SW 1271 (cell line): ENCODE measurements around the gene EPAS1.

Experiments used
- DNase-seq, 2 experiments: peaks; one replicate each; lab custom pipeline; 2025; lab: John Stamatoyannopoulos, UW

EPAS1 gene

DNA sequence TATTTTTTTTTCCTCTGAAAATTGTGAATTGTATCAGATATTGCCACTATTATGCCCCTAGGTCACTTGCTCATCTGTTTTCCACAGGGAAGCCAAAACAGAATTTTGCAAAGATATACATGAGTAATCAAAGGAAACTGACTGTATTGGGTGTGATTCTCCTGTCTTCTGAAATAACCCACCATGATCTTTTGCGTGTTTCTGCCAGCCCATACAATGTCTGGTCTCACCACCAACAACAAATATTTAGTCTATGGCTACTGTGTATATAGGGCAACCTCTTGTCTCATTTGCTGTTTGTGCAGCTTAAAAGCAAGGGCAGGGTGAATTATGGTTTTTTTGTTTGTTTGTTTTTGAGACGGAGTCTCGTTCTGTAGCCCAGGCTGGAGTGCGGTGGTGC lies 26.5 kb downstream of the EPAS1 start:
- DNase-seq = no peak

DNA sequence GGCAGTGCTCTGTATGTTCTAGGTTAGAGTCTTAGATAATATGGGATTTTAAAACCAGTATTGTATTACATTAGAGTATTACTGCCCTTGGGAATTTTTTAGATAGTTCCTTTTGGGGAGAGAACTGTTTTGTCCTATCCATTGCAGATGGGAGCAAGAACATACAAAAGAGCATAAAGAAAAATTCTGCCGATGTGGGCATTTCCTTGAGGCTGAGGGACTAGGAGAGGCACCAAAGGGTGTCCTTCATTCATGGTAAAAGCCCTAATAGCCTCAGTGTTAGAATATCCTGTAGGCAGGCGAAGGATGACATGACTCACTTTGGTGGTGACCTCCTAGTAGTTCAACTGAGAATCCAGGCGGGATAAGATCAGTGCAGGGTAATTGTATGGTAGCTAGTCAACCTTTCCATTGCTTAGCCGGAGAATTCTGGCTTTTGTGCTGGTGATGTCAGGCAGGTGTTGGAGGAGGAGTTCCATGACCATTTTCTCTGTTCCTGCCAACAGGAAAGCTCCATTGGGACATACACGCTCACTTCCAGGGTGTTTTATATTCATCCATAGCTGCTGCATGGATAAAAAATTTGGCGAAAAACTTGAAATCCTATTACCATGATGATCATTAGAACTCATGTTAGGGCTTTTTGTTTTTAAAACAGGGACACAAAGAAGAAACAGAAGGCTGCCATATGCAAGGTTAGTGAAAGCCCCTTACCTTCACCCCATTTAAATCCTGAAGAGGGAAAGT lies 28.1 kb downstream of the EPAS1 start:
- DNase-seq = no peak

DNA sequence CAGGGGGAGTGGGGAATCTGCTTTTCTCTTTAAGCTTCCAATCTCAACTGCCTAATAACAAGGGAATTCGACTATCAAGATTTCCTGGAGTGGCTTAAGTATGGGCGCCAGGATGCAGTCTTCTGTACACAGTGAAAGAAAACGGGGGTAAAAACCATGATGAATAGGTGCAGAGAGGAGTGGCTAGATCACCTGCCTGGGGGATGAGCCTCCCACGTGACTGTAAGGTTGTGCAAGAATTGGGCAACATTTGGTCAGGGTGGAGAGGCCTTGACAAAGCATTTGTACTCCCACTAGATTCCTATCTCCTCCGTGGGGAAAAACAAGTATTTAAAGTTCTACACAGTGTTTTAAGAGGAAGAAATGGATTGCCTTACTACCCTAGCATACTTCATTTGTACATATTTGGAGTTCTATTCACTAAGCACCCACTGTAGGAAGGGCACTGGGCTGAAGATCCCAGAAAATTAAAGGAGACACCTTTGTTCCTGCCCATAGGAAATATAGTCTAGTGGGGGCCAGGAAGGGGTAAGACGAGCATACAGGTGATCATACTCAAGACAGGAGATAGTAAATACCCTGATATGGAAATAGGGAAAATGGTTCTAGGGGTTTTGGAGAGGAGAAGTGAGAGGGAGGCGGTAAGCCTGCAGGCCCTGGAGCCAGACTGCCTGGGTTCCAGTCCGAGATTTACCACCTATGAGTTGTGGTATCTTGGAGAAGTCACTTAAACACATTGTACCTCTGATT lies 29.2 kb downstream of the EPAS1 start:
- DNase-seq = no peak

DNA sequence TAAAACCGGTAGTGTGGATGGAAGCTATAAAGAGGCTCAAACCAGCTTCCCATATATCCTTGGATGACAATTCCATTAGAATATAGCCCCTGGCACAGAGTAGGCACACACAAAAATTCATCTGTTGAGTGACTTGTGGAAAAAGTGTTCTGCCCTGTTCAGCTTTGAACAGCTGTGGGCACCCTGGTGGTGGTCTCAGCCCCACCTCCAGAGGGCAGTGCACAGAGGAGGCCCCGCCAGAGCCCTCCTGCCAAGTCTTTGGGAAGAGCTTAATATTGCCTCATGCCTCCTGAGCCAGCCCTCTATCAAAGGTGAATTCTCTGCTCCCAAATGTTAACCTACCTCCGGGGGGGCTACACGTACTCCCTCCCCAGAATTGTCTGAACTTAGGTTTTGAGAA lies 30.4 kb downstream of the EPAS1 start:
- no peak for DNase-seq

DNA sequence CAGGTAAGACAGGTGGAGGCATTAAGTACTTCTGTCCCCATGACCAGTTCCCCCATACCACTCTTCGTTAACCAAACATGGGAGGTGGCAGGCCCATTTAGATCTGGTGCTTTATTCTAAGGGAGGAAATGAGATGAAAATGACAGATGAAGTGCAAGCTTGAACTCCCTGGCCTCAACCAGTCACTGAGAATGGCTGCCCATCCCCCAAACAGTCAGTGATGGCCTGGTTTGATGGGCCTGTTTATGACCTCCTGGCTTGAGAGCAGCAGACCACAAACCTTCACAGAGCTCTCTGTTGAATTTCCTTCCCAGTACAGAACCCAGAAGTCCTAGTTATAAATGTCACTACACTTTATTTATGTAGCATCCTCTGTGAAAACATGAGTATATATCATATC lies 31.1 kb downstream of the EPAS1 start:
- DNase-seq = no peak

DNA sequence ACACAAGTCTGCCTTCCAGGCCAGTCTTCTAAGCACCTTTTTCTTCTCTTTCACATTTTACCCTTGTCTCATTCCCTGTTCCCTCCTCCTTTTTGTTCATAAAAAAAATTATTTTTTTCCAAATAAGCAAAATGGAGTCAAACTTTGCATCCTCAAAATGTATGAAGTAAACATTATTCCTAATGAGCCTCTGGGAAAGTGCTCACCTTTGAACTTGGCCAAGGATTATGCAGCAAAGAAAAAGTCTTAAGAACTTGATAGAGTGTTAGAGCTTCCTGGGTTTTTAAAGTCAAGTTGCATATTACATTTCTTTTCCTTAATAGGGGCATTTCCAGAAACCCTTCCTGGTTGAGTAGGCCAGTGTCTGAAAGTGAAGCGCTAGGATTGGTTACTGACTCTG lies 31.6 kb downstream of the EPAS1 start:
- DNase-seq = no peak

DNA sequence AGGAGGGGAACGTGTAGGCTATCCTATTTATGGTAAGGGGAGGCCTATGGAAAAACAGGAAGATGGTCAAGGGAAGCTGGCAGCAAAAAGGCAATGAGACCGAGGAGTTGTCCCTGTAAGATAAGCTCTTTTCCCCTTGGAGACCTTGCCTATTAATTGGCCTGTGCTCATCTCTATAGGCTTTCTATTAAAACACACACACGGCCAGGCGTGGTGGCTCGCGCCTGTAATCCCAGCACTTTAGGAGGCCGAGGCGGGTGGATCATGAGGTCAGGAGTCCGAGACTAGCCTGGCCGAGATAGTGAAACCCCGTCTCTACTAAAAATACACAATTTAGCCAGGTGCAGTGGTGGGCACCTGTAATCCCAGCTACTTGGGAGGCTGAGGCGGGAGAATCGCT lies 32.1 kb downstream of the EPAS1 start:
- no peak for DNase-seq

DNA sequence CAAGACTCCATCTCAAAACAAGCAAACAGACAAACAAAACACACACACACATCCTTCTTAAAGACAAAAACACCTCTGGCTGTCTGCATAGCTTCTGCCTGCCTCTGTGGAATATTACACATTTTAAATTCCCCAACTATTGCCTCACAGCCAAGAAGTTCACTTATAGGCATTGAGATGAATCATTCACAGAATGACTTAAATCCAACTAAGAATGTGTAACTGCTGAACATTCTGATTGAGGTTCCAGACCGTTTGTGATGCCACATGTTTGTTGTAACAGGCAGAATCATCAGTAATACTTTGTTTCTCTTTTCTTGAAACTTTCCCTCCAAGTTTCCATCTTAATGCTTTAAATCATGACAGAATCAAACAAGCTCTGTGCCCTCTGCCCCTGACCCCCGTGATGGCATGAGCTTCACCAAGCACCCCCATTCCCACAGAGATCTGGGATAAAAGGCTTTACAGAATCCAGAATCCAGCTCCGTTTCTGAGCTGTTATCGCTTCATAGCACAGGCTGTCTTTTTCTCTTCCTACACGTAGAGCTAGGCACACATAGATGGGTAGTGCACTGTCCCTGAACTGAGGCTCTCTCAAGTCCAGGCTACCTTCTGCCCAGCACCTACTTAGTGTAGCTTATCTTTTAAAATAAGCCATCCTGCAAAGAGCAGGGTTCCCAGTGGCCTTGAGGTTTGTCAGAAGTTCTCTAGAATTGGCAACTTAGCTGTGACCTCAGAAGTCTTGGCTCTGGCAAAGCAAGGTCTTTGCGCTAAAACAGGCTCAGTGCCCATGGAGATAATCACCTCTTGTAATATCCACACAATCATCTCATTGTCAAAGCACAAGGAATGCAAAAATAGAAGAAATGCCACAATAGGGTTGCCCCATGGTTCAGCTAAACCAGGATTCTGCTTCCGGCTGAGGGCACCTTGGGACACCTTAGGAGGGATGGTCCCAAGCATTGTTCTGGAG lies 32.9 kb downstream of the EPAS1 start:
- peak in 1 of 2 experiments; percentile 71 for DNase-seq

DNA sequence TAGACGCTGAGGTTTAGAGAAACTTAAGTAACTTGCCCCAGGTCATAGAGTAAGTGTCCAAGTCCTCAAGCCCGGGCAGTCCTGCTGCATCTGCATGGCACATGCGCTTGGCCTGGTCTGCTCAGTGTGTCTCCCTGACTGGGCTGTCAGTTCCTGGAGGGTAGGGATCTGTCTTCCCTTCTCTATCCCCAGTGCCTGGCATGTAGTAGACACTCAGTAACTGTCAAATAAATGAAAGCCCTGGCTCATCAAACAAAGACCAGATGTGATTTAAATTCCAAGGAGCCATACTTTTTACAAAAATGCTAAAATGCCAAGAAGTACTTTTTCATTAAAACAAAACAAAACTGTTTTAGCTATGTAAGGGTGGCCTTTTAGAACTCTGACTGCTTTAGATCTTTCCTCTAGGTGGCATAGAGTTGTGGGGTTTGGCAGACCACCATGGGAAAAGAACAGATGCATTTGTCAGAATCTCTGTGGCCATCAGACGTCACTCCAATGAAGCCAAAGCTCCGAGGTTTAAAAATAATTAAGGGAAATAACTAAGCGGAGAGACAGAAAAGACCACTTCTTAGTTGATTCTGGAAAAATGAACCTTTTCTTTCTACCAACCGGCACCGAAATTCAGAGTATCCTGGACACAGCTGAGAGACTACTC lies 34.0 kb downstream of the EPAS1 start:
- DNase-seq = no peak

DNA sequence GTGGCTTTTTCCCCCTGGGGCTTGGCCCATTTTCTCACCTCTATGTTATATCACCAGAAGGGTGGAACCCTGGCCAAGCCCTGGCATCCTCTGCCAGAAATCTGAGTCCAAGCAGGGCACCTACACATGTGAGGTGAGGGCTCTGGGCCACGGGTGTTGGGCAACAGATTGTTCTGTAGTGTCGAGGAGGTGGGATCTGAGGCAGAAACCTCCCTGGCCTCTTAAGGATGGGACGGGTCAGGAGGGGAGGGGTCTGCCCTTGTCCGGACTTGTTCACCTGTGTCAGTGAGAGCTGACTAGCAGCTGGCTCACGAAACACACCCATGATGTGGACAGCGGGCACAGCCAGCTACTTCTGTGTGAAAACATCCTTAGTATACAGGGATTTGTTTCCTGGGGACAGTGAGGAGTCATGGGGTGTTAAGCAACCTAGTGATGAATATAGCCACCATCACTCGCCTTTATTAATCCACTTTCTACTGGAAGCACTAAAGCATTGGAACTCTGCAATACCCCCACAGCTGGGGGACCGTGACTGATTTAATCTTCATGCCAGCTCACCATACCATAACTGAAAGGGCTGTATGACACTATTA lies 35.6 kb downstream of the EPAS1 start:
- DNase-seq = no peak

DNA sequence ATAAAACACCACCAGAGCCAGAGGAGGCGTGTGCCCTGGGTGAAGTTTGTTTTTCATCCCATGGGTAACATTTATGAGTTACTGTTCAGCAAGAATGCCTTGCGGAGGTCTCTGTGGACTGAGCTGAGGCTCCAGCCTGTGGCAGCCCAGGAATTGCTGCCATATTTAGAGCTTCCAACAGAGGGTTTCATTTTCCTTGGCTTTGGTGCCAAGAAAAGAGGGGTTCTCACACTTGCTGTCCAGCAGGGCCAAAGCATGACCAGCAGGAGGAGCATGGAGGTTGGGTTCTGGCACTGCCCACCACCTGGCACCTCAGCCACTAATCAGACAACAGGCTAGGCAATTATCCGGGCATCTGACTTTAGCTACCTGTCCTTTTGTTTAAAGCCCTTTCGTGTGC lies 36.7 kb downstream of the EPAS1 start:
- peak in 1 of 2 experiments; percentile 33 for DNase-seq

DNA sequence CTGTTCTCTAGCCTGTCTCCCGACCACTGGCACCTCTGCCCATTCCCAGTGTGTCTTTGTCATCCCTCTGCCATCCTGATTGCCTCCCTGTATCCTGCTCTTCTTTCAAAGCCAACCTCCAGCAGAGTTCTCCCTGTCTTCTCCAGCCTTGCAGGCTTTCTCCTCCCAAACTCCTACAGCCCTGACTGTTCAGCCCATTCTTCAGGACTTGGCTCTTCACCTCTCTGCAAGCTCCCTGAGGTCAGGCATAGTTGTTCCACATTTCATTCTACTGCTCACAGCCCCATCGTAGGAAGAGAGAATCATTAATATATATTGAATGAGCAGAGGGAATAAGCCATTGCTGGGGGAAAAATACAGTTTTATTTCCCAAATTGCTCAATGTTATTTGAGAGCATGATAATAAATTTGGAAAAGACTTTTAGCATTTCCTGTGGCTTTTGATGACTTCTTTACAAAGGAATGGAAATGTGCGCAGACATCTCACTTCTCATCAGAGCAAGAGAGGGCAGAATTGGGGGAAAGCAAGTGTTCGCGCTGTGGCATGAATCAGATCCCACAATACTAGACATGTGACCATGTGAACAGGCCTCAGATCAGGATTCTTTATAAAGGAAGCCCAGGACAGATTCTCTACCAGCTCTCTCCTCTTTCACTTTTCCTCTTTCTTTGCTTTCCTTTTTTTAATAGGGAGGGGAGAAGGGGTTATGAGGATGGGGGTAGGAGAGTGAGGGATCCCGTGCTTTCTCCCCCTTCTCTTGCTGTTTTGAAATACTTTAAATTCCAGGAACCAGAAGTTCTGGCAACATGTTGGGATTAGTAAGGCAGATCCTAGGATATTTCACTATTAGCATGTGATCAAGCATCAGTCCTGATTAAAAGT lies 37.4 kb downstream of the EPAS1 start:
- DNase-seq = no peak

DNA sequence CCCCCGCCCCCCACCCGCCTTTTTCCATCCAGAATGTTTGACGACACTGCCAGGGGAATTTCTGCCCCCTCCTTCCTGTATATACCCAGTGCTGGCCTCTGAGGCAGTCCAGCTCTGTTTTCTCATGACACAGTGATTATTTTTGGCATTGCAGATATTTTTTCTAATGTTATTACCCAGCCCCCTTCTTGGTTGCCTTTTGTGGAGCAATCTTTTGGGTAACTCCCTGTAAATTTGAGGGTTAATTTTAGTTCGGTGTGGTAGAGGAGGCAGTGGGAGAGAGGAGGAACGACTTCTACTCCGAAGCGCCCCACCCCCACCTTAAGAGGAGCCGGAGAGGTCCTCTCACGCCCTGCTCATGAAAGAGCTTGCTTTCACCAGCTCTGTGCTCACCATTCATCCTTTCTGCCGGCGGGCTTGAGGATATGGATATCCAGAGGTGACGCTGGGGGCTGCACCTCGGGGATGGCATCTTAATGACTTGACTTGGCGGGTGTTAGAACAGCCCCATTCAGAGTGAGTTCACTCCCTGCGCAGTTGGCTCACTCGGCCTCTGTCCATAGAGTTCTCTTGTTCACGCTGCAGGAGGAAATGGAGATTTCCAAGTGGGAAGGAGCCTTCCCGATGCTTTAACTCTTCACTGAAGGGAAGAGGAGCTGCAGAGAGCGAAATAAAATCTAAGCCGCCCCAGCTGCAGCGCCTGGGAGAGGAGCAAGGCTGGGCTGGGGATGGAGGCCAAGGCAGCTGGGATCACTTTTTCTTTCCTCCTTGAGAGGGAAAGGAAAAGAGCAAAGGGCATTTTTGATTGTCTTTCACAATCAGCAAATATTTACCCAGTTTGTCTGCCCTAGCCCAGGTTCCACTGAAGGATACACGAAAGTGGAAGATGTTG lies 38.4 kb downstream of the EPAS1 start:
- DNase-seq = no peak

DNA sequence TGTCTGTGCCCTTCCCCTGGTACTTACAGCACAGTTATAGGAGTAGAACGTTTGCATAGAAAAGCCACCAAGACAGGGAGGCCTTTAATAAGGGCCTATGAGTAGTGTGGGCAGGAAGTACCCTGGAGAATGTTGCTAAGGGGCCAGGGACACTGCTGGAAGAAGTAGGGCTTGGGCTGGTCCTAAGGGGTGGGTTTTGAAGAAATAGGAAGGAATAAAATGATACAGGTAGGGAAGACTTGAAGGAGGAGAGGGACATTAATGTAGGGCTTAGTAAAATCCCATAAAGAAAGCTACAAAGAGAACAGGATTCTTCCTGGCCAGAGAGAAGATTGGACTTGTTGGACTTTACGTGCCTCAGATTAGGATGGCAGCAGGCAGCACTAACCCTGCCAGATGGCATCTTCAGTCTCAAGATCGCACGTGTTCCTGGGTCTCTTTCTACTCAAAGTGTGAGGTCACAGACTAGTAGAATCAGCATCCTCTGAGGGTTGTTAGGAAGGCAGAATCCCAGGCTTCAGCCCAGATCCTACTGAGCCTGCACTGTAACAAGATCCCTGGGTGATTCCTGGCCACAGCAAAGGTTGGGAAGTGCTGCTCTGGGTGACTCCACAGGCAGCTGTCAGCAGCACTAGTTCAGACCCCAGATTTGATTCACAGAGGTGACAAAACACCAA lies 39.2 kb downstream of the EPAS1 start:
- no peak for DNase-seq

DNA sequence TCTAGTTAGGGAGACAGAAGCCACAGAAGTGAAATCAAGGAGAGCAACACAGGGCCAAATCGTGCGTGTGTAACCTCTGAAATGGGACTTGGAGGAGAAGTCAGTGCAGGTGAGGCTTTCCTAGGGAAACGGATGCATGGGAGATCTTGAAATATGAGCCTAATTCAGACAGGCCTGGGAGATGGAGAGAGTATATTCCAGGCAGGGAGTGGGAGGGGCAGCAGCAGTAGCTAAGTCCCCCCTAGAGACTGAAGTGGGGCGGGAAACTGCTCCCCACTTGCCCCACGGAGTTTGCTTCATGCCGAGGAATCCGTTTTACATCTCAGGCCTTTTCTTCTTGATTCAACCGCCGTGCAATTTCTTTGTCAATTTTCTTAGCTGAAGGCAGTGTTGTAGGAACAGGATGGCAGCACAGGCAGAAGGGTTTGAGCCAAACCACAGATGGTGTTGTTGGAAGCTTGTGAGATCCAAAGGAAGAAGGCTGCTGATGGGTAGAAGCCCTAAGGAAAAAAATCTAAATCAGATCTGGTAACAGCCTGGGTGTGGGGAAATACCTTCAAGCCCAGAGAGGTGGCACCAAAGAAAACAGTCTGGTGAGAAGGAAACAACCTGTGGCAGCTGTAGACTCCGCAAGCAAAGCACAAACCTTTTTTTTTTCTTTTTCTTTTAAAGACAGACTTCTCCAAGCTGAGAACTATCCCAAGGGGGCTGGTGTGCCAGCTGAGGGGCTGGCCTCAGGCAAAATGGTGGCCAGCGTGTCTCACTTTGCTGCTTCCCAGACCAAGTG lies 40.2 kb downstream of the EPAS1 start:
- DNase-seq = no peak

DNA sequence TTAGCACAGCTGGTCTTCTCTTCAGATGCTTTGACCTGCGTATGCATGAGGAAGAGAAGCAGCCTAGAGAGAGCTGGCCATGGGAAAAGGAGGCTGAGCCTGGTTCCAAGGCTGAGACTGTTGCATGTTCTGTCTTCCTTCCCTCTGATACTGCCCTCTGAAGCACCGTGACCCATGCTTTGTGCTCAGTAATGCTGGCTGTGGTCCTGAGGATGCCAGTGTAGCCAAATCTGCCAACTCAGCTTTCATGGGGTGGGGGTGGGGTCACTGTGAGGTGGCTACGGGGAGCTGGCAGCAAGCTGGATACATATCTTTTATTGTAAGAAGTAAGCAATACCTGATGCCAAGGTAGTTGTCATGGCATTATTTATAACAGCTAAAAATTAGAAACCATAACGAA lies 41.5 kb downstream of the EPAS1 start:
- no peak for DNase-seq

DNA sequence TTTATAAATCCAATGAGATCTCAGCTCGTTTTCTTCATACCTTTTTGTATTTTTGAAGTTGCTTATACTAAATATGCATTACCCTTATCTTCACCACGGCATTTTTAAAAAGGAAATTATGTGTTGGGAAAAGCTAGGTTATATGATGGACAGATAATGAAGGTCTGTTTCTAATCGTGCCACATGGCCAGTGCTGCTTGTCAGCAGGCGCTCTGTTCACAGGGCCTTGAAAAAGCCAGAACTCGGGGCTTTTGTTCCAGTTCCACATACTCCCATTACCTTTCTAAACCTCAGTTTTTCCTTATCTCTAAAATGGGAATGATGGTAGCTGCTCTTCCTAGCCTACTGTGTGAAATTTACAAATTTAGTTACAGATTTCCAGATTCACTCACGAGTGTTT lies 42.0 kb downstream of the EPAS1 start:
- DNase-seq = no peak
